Nephron progenitor cell (in vitro differentiated cells): ENCODE results near the gene DISP3.

Source experiments
- DNase-seq: peaks from one replicate; pipeline ENCODE4 v3.0.0; 2021
- H3K27ac Mint-ChIP-seq: 2 replicates; pipeline ENCODE4 v1.8.0; 2021; ENCODE audit warnings: mild to moderate bottlenecking, moderate library complexity, mixed read lengths
- H3K27me3 Mint-ChIP-seq: 2 replicates; pipeline ENCODE4 v1.8.0; 2021; ENCODE audit warnings: mild to moderate bottlenecking, low read depth, mixed read lengths; ENCODE audit not compliant: poor library complexity
- H3K36me3 Mint-ChIP-seq: 2 replicates; pipeline ENCODE4 v1.8.0; 2021; ENCODE audit warnings: low read depth, mixed read lengths
- H3K4me1 Mint-ChIP-seq: 2 replicates; pipeline ENCODE4 v1.8.0; 2021; ENCODE audit warnings: mixed read lengths
- H3K4me3 Mint-ChIP-seq: 2 replicates; pipeline ENCODE4 v1.8.0; 2021; ENCODE audit warnings: mild to moderate bottlenecking, moderate library complexity, mixed read lengths
- H3K9me3 Mint-ChIP-seq: 2 replicates; pipeline ENCODE4 v1.8.0; 2021; ENCODE audit warnings: mild to moderate bottlenecking, moderate library complexity, mixed read lengths
- TF ChIP-seq, protein P1 (sequence below): fragments of 200-600 bp; sonication (generic); IDR thresholded peaks from 2 replicates; pipeline ENCODE4 v1.5.0; 2021; ENCODE audit warnings: antibody characterized with exemption

DISP3 gene

DNA sequence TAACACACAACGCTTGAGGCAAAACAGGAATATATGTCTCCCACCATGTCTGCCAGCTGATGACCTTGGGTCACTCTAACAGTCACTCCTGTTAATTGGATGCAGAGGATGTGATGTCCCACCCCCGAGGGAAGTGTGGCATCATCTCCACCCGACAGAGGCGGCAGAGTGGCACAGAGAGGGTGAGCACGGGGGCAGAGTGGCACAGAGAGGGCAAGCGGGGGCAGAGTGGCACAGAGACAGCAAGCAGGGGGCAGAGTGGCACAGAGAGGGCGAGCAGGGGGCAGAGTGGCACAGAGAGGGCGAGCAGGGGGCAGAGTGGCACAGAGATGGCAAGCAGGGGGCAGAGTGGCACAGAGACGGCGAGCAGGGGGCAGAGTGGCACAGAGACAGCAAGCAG, 44.3 kb downstream of the DISP3 start:
- H3K27me3 Mint-ChIP-seq: peaks cover 4% of the 10 kb centered on the region
- H3K27ac Mint-ChIP-seq: no peak overlapping the region
- TF ChIP-seq, protein P1, sequence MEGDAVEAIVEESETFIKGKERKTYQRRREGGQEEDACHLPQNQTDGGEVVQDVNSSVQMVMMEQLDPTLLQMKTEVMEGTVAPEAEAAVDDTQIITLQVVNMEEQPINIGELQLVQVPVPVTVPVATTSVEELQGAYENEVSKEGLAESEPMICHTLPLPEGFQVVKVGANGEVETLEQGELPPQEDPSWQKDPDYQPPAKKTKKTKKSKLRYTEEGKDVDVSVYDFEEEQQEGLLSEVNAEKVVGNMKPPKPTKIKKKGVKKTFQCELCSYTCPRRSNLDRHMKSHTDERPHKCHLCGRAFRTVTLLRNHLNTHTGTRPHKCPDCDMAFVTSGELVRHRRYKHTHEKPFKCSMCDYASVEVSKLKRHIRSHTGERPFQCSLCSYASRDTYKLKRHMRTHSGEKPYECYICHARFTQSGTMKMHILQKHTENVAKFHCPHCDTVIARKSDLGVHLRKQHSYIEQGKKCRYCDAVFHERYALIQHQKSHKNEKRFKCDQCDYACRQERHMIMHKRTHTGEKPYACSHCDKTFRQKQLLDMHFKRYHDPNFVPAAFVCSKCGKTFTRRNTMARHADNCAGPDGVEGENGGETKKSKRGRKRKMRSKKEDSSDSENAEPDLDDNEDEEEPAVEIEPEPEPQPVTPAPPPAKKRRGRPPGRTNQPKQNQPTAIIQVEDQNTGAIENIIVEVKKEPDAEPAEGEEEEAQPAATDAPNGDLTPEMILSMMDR: no peak
- no peak for DNase-seq
- no peaks in the 10 kb centered on the region for H3K9me3 Mint-ChIP-seq
- no peaks in the 10 kb centered on the region for H3K36me3 Mint-ChIP-seq
- H3K4me1 Mint-ChIP-seq: peaks cover 4% of the 10 kb centered on the region
- H3K4me3 Mint-ChIP-seq: no peak overlapping the region

DNA sequence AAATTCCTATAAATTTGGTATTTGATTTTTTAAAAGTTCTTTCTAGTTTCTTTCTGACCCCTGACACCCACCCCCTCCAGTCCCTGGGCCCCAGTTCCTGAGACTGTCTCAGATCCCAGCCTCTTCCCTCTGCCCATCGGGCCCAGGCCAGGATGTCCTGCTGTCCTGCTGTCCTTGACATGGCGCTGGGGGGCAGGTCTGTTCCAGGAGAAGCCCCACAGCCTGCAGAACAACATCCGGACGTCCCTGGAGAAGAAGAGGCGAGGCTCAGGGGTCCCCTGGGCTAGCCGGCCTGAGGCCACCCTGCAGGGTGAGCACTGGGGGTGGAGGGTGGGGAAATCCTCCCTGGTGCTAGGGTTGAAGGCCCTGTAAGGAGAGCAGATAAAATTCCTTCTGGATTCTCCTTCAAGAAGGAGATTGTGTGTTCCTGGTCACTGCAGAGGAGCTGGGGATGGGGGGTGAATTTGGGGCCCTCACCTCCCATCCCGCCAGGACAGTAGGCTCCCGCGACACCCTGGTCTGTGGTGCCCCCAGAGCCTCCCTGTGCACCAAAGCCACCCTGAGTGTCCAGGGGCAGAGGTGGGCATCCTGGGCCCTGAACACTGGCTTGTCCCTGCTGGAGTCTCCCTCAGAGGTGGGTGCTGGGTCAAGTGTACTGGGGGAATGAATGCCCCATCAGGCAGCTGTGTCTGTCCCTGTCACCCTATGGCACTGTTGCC, 45.0 kb downstream of the DISP3 start:
- no peak overlapping the region for H3K4me3 Mint-ChIP-seq
- no peak for DNase-seq
- TF ChIP-seq, protein P1: no peak
- H3K36me3 Mint-ChIP-seq: no peaks in the 10 kb centered on the region
- H3K27me3 Mint-ChIP-seq: peaks cover 4% of the 10 kb centered on the region
- H3K27ac Mint-ChIP-seq: no peak overlapping the region
- no peaks in the 10 kb centered on the region for H3K9me3 Mint-ChIP-seq
- peaks cover 4% of the 10 kb centered on the region for H3K4me1 Mint-ChIP-seq

DNA sequence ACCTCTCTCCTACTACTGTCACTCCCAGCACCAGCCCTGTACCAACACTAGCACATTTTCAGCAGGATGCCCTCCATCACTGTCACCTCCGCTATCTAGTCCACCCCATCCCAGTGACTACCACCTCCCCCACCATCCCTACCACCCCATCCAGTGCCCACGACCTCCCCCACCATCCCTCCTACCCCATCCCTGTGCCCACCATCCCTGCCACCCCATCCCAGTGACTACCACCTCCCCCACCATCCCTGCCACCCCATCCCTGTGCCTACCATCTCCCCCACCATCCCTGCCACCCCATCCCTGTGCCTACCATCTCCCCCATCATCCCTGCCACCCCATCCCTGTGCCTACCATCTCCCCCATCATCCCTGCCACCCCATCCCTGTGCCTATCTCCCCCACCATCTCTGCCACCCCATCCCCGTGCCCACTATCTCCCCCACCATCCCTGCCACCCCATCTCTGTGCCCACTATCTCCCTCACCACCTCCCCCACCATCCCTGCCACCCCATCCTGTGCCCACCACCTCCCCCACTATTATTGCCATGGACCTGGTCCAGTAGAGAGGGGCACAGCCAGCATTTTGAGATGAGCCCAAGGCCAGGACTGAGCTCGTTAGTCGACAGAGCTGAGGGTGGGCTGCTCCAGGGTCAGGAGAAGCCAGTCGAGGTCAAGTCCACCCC, 45.7 kb downstream of the DISP3 start:
- TF ChIP-seq, protein P1: no peak
- no peak overlapping the region for H3K4me3 Mint-ChIP-seq

DNA sequence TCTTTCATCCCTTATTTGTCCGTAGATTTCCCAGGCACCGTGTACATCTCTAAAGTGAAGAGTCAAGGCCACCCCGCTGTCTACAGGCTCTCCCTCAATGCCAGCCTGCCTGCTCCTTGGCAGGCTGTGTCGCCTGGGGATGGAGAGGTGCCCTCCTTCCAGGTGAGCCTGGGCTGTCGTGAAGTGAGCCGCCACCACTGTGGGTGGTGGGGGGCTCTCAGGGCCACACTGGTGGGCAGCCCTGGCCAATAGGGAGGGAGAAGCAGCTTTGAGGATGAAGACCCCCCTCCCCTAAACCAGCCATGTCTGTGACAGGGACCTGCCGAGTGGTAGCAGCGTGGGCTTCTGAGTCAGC, 46.2 kb downstream of the DISP3 start:
- H3K4me1 Mint-ChIP-seq: peaks cover 4% of the 10 kb centered on the region
- peaks cover 4% of the 10 kb centered on the region for H3K27me3 Mint-ChIP-seq
- no peak for DNase-seq
- no peak overlapping the region for H3K27ac Mint-ChIP-seq
- H3K36me3 Mint-ChIP-seq: no peaks in the 10 kb centered on the region
- no peaks in the 10 kb centered on the region for H3K9me3 Mint-ChIP-seq
- H3K4me3 Mint-ChIP-seq: no peak overlapping the region
- TF ChIP-seq, protein P1: no peak

More for the DNA sequence above, 45.7 kb downstream of the DISP3 start:
- Mint-ChIP-seq H3K9me3 (no peaks in the 10 kb centered on the region), H3K27me3 (peaks cover 4% of the 10 kb centered on the region), H3K4me1 (peaks cover 4% of the 10 kb centered on the region), H3K27ac (no peak overlapping the region), H3K36me3 (no peaks in the 10 kb centered on the region)
- no peak for DNase-seq

DNA sequence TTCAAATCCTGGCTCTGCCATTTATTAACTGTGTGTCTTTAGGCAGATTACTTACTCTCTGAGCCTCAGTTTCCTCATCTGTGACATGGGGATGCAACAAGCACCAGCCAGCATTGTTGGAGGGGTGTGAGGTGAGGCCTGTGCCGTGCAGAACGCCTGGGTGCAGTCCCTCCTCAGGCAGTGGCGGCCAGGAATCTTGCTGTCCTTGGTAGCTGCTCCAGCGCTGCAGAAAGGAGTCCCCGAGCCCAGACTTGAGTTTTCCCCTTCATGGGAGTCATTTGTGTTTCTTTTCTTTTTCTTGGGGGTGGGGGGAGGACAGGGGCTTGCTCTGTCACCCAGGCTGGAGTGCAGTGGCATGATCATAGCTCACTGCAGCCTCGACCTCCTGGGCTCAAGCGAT, 46.6 kb downstream of the DISP3 start:
- no peak for DNase-seq
- Mint-ChIP-seq H3K4me1 (peaks cover 4% of the 10 kb centered on the region), H3K27ac (no peak overlapping the region), H3K36me3 (no peaks in the 10 kb centered on the region), H3K4me3 (no peak overlapping the region), H3K27me3 (peaks cover 5% of the 10 kb centered on the region), H3K9me3 (no peaks in the 10 kb centered on the region)
- TF ChIP-seq, protein P1: no peak
